ENCODE measurements around the gene POLR2I. TPM values are rescaled to one million over a fixed set of nuclear protein-coding genes. Genes with fewer than 3 reads are reported as not detected.

Gene POLR2I
- polyA plus RNA-seq, 1 donor from 2014 or later: 159 TPM

- H3K27me3 ChIP-seq (ENCODE audit: insufficient read depth, low read depth, low read length): no peaks in the 10 kb centered on the region
- no peaks in the 10 kb centered on the region for H4K20me1 ChIP-seq (ENCODE audit: insufficient read depth)
- TF ChIP-seq TAF1 (IDR thresholded peaks at IDR 0.05; ENCODE audit: low read depth): no peak
- no peak for TF ChIP-seq MXI1 (conservative IDR thresholded peaks at IDR 0.05; ENCODE audit: poor library complexity, severe bottlenecking)
- TF ChIP-seq EZH2 (IDR thresholded peaks at IDR 0.05; ENCODE audit: borderline replicate concordance, insufficient read depth, low read length, poor library complexity, severe bottlenecking): no peak
- TF ChIP-seq, protein P1, sequence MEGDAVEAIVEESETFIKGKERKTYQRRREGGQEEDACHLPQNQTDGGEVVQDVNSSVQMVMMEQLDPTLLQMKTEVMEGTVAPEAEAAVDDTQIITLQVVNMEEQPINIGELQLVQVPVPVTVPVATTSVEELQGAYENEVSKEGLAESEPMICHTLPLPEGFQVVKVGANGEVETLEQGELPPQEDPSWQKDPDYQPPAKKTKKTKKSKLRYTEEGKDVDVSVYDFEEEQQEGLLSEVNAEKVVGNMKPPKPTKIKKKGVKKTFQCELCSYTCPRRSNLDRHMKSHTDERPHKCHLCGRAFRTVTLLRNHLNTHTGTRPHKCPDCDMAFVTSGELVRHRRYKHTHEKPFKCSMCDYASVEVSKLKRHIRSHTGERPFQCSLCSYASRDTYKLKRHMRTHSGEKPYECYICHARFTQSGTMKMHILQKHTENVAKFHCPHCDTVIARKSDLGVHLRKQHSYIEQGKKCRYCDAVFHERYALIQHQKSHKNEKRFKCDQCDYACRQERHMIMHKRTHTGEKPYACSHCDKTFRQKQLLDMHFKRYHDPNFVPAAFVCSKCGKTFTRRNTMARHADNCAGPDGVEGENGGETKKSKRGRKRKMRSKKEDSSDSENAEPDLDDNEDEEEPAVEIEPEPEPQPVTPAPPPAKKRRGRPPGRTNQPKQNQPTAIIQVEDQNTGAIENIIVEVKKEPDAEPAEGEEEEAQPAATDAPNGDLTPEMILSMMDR (IDR thresholded peaks at IDR 0.05; ENCODE audit: poor library complexity, severe bottlenecking): no peak
- TF ChIP-seq, protein P2, sequence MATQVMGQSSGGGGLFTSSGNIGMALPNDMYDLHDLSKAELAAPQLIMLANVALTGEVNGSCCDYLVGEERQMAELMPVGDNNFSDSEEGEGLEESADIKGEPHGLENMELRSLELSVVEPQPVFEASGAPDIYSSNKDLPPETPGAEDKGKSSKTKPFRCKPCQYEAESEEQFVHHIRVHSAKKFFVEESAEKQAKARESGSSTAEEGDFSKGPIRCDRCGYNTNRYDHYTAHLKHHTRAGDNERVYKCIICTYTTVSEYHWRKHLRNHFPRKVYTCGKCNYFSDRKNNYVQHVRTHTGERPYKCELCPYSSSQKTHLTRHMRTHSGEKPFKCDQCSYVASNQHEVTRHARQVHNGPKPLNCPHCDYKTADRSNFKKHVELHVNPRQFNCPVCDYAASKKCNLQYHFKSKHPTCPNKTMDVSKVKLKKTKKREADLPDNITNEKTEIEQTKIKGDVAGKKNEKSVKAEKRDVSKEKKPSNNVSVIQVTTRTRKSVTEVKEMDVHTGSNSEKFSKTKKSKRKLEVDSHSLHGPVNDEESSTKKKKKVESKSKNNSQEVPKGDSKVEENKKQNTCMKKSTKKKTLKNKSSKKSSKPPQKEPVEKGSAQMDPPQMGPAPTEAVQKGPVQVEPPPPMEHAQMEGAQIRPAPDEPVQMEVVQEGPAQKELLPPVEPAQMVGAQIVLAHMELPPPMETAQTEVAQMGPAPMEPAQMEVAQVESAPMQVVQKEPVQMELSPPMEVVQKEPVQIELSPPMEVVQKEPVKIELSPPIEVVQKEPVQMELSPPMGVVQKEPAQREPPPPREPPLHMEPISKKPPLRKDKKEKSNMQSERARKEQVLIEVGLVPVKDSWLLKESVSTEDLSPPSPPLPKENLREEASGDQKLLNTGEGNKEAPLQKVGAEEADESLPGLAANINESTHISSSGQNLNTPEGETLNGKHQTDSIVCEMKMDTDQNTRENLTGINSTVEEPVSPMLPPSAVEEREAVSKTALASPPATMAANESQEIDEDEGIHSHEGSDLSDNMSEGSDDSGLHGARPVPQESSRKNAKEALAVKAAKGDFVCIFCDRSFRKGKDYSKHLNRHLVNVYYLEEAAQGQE (IDR thresholded peaks at IDR 0.05; ENCODE audit: borderline replicate concordance): no peak
- TF ChIP-seq SMC3 (conservative IDR thresholded peaks at IDR 0.05; ENCODE audit: poor library complexity): no peak
- TF ChIP-seq EP300 (conservative IDR thresholded peaks at IDR 0.05; ENCODE audit: poor library complexity, severe bottlenecking): no peak
- no peak for TF ChIP-seq RAD21 (conservative IDR thresholded peaks at IDR 0.05)
- no peak overlapping the region for H3K9ac ChIP-seq (ENCODE audit: low read length)
- no peaks in the 10 kb centered on the region for H3K9me3 ChIP-seq (ENCODE audit: low read length)
- no peak overlapping the region for H3K4me2 ChIP-seq (ENCODE audit: low read length)
- H3K4me3 ChIP-seq (ENCODE audit: low read length): no peak overlapping the region
- H3K27ac ChIP-seq (ENCODE audit: low read length): no peak overlapping the region
- no peak overlapping the region for H2AFZ ChIP-seq (ENCODE audit: low read depth, low read length)
- H3K9me2 ChIP-seq (ENCODE audit: insufficient read depth, low read length): no peaks in the 10 kb centered on the region
- H3K79me2 ChIP-seq (replicated peaks; ENCODE audit: insufficient read depth, low read length): no peaks in the 10 kb centered on the region
- no peaks in the 10 kb centered on the region for H3K36me3 ChIP-seq (ENCODE audit: insufficient read depth, low read length)
- no peaks in the 10 kb centered on the region for H3F3A ChIP-seq (ENCODE audit: insufficient read depth, low read length, poor library complexity, severe bottlenecking)
These were observed 14.2 kb downstream of the POLR2I start for GRCh38 chr19:36100476-36100875.

GRCh38 chr19:36099166-36099785, 15.4 kb downstream of the POLR2I start:
- Histone ChIP-seq H2AFZ (ENCODE audit: low read depth, low read length) (no peak overlapping the region), H3K9ac (ENCODE audit: low read length) (no peak overlapping the region), H3K79me2 (replicated peaks; ENCODE audit: insufficient read depth, low read length) (no peaks in the 10 kb centered on the region), H3F3A (ENCODE audit: insufficient read depth, low read length, poor library complexity, severe bottlenecking) (no peaks in the 10 kb centered on the region), H3K9me2 (ENCODE audit: insufficient read depth, low read length) (no peaks in the 10 kb centered on the region), H3K27ac (ENCODE audit: low read length) (no peak overlapping the region), H3K9me3 (ENCODE audit: low read length) (no peaks in the 10 kb centered on the region), H3K4me3 (ENCODE audit: low read length) (no peak overlapping the region), H4K20me1 (ENCODE audit: insufficient read depth) (no peaks in the 10 kb centered on the region), H3K36me3 (ENCODE audit: insufficient read depth, low read length) (no peaks in the 10 kb centered on the region), H3K4me2 (ENCODE audit: low read length) (no peak overlapping the region), H3K27me3 (ENCODE audit: insufficient read depth, low read depth, low read length) (no peaks in the 10 kb centered on the region)
- TF ChIP-seq SMC3 (conservative IDR thresholded peaks at IDR 0.05; ENCODE audit: poor library complexity) (no peak), EZH2 (IDR thresholded peaks at IDR 0.05; ENCODE audit: borderline replicate concordance, insufficient read depth, low read length, poor library complexity, severe bottlenecking) (no peak), EP300 (conservative IDR thresholded peaks at IDR 0.05; ENCODE audit: poor library complexity, severe bottlenecking) (no peak), POLR2AphosphoS5 (IDR thresholded peaks at IDR 0.05) (no peak), MXI1 (conservative IDR thresholded peaks at IDR 0.05; ENCODE audit: poor library complexity, severe bottlenecking) (no peak), TAF1 (IDR thresholded peaks at IDR 0.05; ENCODE audit: low read depth) (no peak), RAD21 (conservative IDR thresholded peaks at IDR 0.05) (no peak)
- TF ChIP-seq, protein P2 (IDR thresholded peaks at IDR 0.05; ENCODE audit: borderline replicate concordance): no peak
- TF ChIP-seq, protein P1 (IDR thresholded peaks at IDR 0.05; ENCODE audit: poor library complexity, severe bottlenecking): no peak

Data from neural cell (in vitro differentiated cells).